GM12875 (cell line): Measurements from ENCODE around the gene C22orf39.

Experiments
- H3K4me3 ChIP-seq: one replicate; pipeline ENCODE4 v1.5.1; 2011; ENCODE audit warnings: low read depth, low read length, control low read depth
- TF ChIP-seq, protein P1 (sequence below): IDR thresholded peaks from 2 replicates; pipeline ENCODE4 v1.5.1; 2011; ENCODE audit warnings: low read depth, mild to moderate bottlenecking, control low read depth, inconsistent platforms, low read length, moderate library complexity, borderline replicate concordance; ENCODE audit not compliant: insufficient read depth

Gene C22orf39

GRCh38 chr22:19492504-19493174 is 45.1 kb upstream of the C22orf39 start:
- no peak overlapping the region for H3K4me3 ChIP-seq
- TF ChIP-seq, protein P1, sequence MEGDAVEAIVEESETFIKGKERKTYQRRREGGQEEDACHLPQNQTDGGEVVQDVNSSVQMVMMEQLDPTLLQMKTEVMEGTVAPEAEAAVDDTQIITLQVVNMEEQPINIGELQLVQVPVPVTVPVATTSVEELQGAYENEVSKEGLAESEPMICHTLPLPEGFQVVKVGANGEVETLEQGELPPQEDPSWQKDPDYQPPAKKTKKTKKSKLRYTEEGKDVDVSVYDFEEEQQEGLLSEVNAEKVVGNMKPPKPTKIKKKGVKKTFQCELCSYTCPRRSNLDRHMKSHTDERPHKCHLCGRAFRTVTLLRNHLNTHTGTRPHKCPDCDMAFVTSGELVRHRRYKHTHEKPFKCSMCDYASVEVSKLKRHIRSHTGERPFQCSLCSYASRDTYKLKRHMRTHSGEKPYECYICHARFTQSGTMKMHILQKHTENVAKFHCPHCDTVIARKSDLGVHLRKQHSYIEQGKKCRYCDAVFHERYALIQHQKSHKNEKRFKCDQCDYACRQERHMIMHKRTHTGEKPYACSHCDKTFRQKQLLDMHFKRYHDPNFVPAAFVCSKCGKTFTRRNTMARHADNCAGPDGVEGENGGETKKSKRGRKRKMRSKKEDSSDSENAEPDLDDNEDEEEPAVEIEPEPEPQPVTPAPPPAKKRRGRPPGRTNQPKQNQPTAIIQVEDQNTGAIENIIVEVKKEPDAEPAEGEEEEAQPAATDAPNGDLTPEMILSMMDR = no peak

- H3K4me3 ChIP-seq = no peak overlapping the region
- TF ChIP-seq, protein P1 = no peak
Observed at GRCh38 chr22:19490628-19491230, 43.2 kb upstream of the C22orf39 start.

DNA sequence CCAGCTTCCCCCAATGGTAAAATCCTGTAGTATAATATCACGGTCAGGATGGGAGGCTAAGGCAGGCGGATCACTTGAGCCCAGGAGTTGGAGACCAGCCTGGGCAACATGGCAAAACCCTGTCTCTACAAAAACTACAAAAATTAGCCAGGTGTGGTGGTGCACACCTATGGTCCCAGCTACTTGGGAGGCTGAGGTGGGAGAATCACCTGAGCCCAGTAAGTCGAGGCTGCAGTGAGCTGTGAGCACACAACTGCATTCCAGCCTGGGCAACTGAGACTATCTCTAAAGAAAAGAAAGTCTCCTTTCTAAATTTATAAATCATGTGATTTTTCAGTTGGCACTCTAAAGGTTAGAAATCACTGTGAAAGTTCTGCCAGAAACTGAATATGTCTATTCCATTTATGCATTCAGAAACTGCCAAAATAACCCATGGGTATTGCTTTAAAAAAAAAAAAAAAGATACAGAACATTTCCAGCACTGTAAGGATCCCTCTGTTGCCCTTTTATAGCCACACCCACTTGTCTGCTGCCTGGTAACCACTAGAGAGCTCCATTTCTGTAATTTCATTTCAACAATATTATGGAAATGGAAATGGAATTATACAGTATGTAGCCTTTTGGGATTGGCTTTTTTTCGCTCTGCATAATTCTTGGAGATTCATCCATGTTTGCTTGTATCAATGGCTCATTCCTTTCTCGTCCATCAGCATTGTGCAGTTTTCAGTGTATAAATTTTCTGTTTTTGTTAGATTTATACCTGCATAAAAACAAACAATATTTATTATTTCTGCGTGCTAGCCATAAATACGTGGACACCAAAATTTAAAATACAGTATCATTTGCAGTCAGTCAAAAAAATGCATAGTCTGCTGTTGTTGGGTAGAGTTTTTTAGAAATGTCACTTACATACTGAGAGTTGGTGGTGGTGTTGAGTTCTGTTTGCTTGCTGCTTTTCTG is 41.7 kb upstream of the C22orf39 start:
- TF ChIP-seq, protein P1 = no peak
- H3K4me3 ChIP-seq = no peak overlapping the region

DNA sequence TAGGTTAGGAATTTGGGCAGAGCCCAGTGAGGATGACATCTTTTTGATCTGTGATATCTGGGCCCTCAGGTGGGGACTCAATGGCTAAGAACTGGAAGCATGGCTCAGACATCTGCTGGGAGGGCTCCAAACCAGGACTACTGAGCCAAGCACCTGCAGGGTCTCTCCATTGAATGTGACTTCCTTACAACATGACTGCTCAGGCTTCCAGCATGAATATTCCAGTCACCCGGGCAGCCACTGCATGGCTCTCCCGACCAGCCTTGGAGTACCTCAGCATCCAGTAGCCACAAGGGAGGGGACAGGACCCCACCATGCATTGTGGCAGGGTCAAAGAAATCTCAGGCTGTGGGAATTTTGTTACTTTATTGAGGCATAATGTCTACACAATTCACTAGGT is 40.8 kb upstream of the C22orf39 start:
- no peak overlapping the region for H3K4me3 ChIP-seq
- TF ChIP-seq, protein P1 = no peak

GRCh38 chr22:19483481-19484244 is 36.2 kb upstream of the C22orf39 start:
- TF ChIP-seq, protein P1 = no peak
- H3K4me3 ChIP-seq = no peak overlapping the region

DNA sequence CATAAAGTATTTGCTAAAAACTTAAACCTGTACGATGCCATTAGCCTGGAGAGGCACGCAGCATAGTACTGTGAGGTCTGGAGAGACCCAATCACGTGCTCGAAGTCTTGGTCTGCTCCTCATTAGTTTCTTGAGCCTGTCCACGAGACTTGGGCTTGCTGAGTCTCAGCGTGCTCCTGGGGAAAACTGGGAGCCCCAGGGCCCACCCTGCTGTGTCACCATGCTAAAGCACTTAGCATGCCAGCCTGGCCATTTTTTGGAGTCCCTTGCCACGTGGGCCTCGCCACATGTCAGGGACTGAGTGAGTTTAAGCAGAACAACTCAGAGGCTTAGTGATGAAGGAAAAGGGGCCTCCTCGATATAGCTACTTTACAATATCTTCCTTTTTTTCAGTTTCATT is 34.8 kb upstream of the C22orf39 start:
- no peak overlapping the region for H3K4me3 ChIP-seq
- TF ChIP-seq, protein P1 = no peak
